Keratinocyte (primary cell): ENCODE measurements around the gene ZNF830. TPM values are rescaled to one million over a fixed set of nuclear protein-coding genes. Genes with fewer than 3 reads are reported as not detected.
"Not testable (repeated sequence)": the region's sequence is repeated elsewhere in the genome, so short reads cannot be mapped to it uniquely, and the experiment has no call there.

Source experiments
- DNase-seq: peaks from one replicate; pipeline ENCODE4 v3.0.0-alpha.2; 2011; ENCODE audit warnings: low read depth, missing footprints, low spot score
- FAIRE-seq: peaks from 2 replicates; lab custom pipeline; 2011; peaks lifted over from hg19 to GRCh38; lab: Jason Lieb, UNC
- H2AFZ ChIP-seq: 2 replicates; pipeline ENCODE4 v1.6.0; 2012; ENCODE audit warnings: low read length, control low read depth, inconsistent platforms; ENCODE audit not compliant: control insufficient read depth
- H3K27ac ChIP-seq: 2 replicates; pipeline ENCODE4 v1.5.1; 2011; ENCODE audit warnings: low read length; ENCODE audit not compliant: control insufficient read depth, insufficient read depth
- H3K27me3 ChIP-seq: 3 replicates; pipeline ENCODE4 v1.6.0; 2011; ENCODE audit warnings: low read length; ENCODE audit not compliant: control insufficient read depth, insufficient read depth; ENCODE audit errors: extremely low read depth
- H3K36me3 ChIP-seq, 2 experiments: 2 replicates in 1 of 2; 3 replicates in 1 of 2; pipeline ENCODE4 v1.5.1; 2011; ENCODE audit warnings: low read length in 2 of 2, mild to moderate bottlenecking in 1 of 2; ENCODE audit not compliant: control insufficient read depth in 2 of 2, insufficient read depth in 2 of 2; ENCODE audit errors: extremely low read depth in 1 of 2
- H3K4me1 ChIP-seq: 3 replicates; pipeline ENCODE4 v1.5.1; 2011; ENCODE audit warnings: low read length; ENCODE audit not compliant: control insufficient read depth, insufficient read depth; ENCODE audit errors: extremely low read depth
- H3K4me2 ChIP-seq: 3 replicates; pipeline ENCODE4 v1.6.0; 2011; ENCODE audit warnings: low read depth, low read length; ENCODE audit not compliant: control insufficient read depth, insufficient read depth; ENCODE audit errors: extremely low read depth
- H3K4me3 ChIP-seq, 3 experiments: fragments of 200-600 bp in 1 of 3; sonication (generic) in 1 of 3; 2 replicates in 2 of 3; 3 replicates in 1 of 3; pipeline ENCODE4 v1.5.1; 2011 to 2016; ENCODE audit warnings: low read length in 3 of 3, mild to moderate bottlenecking in 3 of 3, control low read depth in 2 of 3, inconsistent platforms in 1 of 3, low read depth in 1 of 3, mixed read lengths in 1 of 3, mixed run types in 1 of 3, moderate library complexity in 1 of 3; ENCODE audit not compliant: control insufficient read depth in 2 of 3, insufficient read depth in 2 of 3; ENCODE audit errors: extremely low read depth in 1 of 3
- H3K79me2 ChIP-seq: 2 replicates; pipeline ENCODE4 v1.6.0; 2012; ENCODE audit warnings: low read length; ENCODE audit not compliant: control insufficient read depth, insufficient read depth
- H3K9ac ChIP-seq: 3 replicates; pipeline ENCODE4 v1.6.0; 2011; ENCODE audit warnings: low read length; ENCODE audit not compliant: control insufficient read depth, insufficient read depth; ENCODE audit errors: extremely low read depth
- H3K9me1 ChIP-seq: 3 replicates; pipeline ENCODE4 v1.6.0; 2011; ENCODE audit warnings: low read length; ENCODE audit not compliant: control insufficient read depth, insufficient read depth; ENCODE audit errors: extremely low read depth
- H3K9me3 ChIP-seq: 2 replicates; pipeline ENCODE4 v1.5.1; 2012; ENCODE audit warnings: low read depth, low read length; ENCODE audit not compliant: control insufficient read depth
- H4K20me1 ChIP-seq: 3 replicates; pipeline ENCODE4 v1.6.0; 2011; ENCODE audit warnings: low read length; ENCODE audit not compliant: control insufficient read depth, insufficient read depth; ENCODE audit errors: extremely low read depth
- EZH2 ChIP-seq: IDR thresholded peaks from one replicate; pipeline ENCODE4 v1.6.1; 2012; ENCODE audit warnings: inconsistent platforms, mild to moderate bottlenecking, low read length, moderate library complexity
- dilution Hi-C: fragments of 300-500 bp; cut with MboI; formaldehyde crosslinking; loops from one replicate; pipeline ENCODE4 v1.7.0; 2020; ENCODE audit warnings: low sequenced_read_pairs; ENCODE audit not compliant: extremely low pct_ligation_motif_present
- polyA plus RNA-seq, 5 experiments: library from polyadenylated mRNA; depleted of rRNA in 3 of 5; stranded (reverse) in 3 of 5; stranded (forward) in 1 of 5; unstranded in 1 of 5; fragments of >200 nt; gene quantifications; 1 replicate in 1 of 5; 2 replicates in 3 of 5; 3 replicates in 1 of 5; pipeline versions ENCODE4 v1.2.1 to v1.2.3, GENCODE V29; 2011 to 2012; ENCODE audit warnings: missing spikeins in 2 of 5, low read depth in 1 of 5, low replicate concordance in 1 of 5
- TF ChIP-seq, protein P1 (sequence below), 3 experiments: IDR thresholded peaks in 1 of 3; conservative IDR thresholded peaks in 1 of 3; optimal IDR thresholded peaks in 1 of 3; 2 replicates in 2 of 3; 3 replicates in 1 of 3; pipeline versions ENCODE3 to v1.5.1; 2011; ENCODE audit warnings: low read length in 3 of 3, mild to moderate bottlenecking in 3 of 3, moderate library complexity in 2 of 3, control low read depth in 1 of 3, inconsistent platforms in 1 of 3; ENCODE audit not compliant: insufficient read depth in 2 of 3; ENCODE audit errors: extremely low read depth in 1 of 3

ZNF830 gene
- polyA plus RNA-seq, 1 donor (not counting 4 experiments of a cell fraction or from before 2014, with no cell fraction given), result 10.3 TPM

DNA sequence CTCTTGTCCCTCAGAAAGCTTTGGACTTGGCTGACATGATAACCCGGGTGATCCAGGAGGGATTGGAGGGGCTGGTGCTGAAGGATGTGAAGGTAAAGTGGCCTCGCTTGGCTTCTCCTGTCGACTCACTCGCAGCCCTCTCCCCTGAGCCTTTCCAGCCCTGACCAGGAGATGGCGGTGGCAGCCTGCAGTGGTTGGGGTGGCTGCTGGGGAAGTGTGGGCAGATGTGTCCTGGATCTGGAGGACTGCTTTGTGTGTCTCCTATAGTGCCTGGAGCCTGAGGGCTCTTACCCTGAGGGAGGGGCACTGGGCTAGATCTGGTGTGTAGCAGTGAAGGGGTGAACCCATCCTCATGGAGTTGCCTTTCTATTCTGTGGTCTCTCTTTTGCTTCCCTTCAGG is 36.9 kb downstream of the ZNF830 start:
- H3K9me3 ChIP-seq, result no peaks in the 10 kb centered on the region
- no peak for TF ChIP-seq EZH2
- TF ChIP-seq, protein P1, sequence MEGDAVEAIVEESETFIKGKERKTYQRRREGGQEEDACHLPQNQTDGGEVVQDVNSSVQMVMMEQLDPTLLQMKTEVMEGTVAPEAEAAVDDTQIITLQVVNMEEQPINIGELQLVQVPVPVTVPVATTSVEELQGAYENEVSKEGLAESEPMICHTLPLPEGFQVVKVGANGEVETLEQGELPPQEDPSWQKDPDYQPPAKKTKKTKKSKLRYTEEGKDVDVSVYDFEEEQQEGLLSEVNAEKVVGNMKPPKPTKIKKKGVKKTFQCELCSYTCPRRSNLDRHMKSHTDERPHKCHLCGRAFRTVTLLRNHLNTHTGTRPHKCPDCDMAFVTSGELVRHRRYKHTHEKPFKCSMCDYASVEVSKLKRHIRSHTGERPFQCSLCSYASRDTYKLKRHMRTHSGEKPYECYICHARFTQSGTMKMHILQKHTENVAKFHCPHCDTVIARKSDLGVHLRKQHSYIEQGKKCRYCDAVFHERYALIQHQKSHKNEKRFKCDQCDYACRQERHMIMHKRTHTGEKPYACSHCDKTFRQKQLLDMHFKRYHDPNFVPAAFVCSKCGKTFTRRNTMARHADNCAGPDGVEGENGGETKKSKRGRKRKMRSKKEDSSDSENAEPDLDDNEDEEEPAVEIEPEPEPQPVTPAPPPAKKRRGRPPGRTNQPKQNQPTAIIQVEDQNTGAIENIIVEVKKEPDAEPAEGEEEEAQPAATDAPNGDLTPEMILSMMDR (optimal IDR thresholded peaks at IDR 0.05 in 1 of 3, IDR thresholded peaks at IDR 0.05 in 1 of 3, conservative IDR thresholded peaks at IDR 0.05 in 1 of 3; ENCODE audit: extremely low read depth in 1 of 3, insufficient read depth in 2 of 3, low read length in 3 of 3), result peak; percentile 83 to 98 (median 94)
- H3K4me2 ChIP-seq, result no peak overlapping the region
- no peak overlapping the region for H3K27ac ChIP-seq
- DNase-seq (no peak), FAIRE-seq (peak; percentile 9)
- H3K4me3 ChIP-seq, result no peak overlapping the region
- no peaks in the 10 kb centered on the region for H3K4me1 ChIP-seq
- H3K27me3 ChIP-seq, result no peaks in the 10 kb centered on the region
- no peak overlapping the region for H3K9ac ChIP-seq
- no peaks in the 10 kb centered on the region for H4K20me1 ChIP-seq
- H3K79me2 ChIP-seq, result no peaks in the 10 kb centered on the region
- dilution Hi-C loops, result no loop called here
- H3K36me3 ChIP-seq, result peaks cover 36 to 37% of the 10 kb centered on the region in 2 experiments
- H3K9me1 ChIP-seq, result no peaks in the 10 kb centered on the region
- H2AFZ ChIP-seq, result no peak overlapping the region

DNA sequence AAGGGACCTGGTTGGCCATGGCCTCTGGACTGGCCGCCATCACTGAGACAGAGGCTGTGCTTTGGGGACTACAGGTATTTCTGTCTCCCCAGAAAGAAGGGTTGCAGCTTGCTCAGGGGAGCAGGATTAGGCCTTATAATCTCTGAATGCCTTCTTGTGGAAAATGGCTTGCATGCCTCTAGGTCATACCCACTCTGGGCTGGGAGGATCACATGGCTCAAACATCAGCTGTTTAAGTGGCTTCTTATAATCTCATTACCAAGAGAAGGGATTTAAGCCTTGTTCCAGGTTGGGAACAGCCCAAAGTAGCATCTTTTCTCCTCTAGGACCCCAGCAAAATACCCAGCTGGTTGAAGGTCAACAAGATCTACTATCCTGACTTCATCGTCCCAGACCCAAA is 38.1 kb downstream of the ZNF830 start:
- H3K4me2 ChIP-seq, result no peak overlapping the region
- no peaks in the 10 kb centered on the region for H3K9me3 ChIP-seq
- H2AFZ ChIP-seq, result no peak overlapping the region
- peaks cover 33 to 34% of the 10 kb centered on the region in 2 experiments for H3K36me3 ChIP-seq
- no peak for DNase-seq
- H3K9ac ChIP-seq, result no peak overlapping the region
- dilution Hi-C loops, result no loop called here
- H3K27ac ChIP-seq, result no peak overlapping the region
- no peaks in the 10 kb centered on the region for H3K27me3 ChIP-seq
- H3K9me1 ChIP-seq, result no peaks in the 10 kb centered on the region
- H3K79me2 ChIP-seq, result no peaks in the 10 kb centered on the region
- no peaks in the 10 kb centered on the region for H4K20me1 ChIP-seq
- no peak for TF ChIP-seq EZH2
- TF ChIP-seq, protein P1 (optimal IDR thresholded peaks at IDR 0.05 in 1 of 3, IDR thresholded peaks at IDR 0.05 in 1 of 3, conservative IDR thresholded peaks at IDR 0.05 in 1 of 3; ENCODE audit: extremely low read depth in 1 of 3, insufficient read depth in 2 of 3, low read length in 3 of 3), result no peak
- no peaks in the 10 kb centered on the region for H3K4me1 ChIP-seq
- FAIRE-seq, result no peak
- no peak overlapping the region for H3K4me3 ChIP-seq

DNA sequence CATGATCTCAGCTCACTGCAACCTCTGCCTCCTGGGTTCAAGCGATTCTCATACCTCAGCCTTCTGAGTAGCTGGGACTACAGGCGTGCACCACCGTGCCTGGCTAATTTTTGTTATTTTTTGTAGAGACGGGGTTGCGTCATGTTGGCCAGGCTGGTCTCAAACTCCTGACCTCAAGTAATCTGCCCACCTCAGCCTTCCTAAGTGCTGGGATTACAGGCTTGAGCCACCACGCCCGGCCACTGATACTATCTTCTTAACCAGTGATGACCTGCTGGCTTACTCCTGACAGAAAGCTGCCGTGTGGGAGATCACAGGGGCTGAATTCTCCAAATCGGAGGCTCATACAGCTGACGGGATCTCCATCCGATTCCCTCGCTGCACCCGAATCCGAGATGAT is 39.6 kb downstream of the ZNF830 start:
- H4K20me1 ChIP-seq, H3K4me2 ChIP-seq, H3K27me3 ChIP-seq, H3K4me1 ChIP-seq, H3K9me1 ChIP-seq, FAIRE-seq, dilution Hi-C loops, H3K79me2 ChIP-seq, H3K9ac ChIP-seq, H3K27ac ChIP-seq, H3K9me3 ChIP-seq, H2AFZ ChIP-seq, H3K4me3 ChIP-seq, DNase-seq: not testable (repeated sequence)
- H3K36me3 ChIP-seq, result peaks cover 28 to 30% of the 10 kb centered on the region in 2 experiments
